HCT116 (cell line): ENCODE measurements around the gene LSM2. TPM values are rescaled to one million over a fixed set of nuclear protein-coding genes. Genes with fewer than 3 reads are reported as not detected.

ENCODE experiments used
- ATAC-seq: fragments of 200-7000 bp; cut with Tn5 transposase; 2 replicates; pipeline ENCODE4 v1.9.1; 2020; ENCODE audit warnings: mild to moderate bottlenecking, moderate library complexity
- BruUV-seq: library from RNA; stranded (reverse); fragments of 400-500 nt; replicated peaks from 2 replicates; lab custom pipeline; 2021; lab: Mats Ljungman, UMichigan
- CTCF ChIA-PET: fragments of 300-600 bp; sonication (Branson Sonifier 250); formaldehyde crosslinking; loops from one replicate; lab custom pipeline; 2021; ENCODE audit warnings: antibody characterized with exemption; lab: Charles Lee
- POLR2A ChIA-PET: fragments of 300-600, 350-600 bp; sonication (Branson Sonifier 250); formaldehyde crosslinking; loops from one replicate; lab custom pipeline; 2021; ENCODE audit warnings: antibody characterized with exemption; lab: Charles Lee
- RAD21 ChIA-PET, 2 experiments: fragments of 300-600 bp; sonication (Branson Sonifier 250); formaldehyde crosslinking; loops; one replicate each; lab custom pipeline; 2023; ENCODE audit warnings: low total read pairs in 2 of 2; ENCODE audit not compliant: uncharacterized antibody in 2 of 2, unreplicated experiment in 2 of 2, low non-redundant PET in 1 of 2; lab: Charles Lee
- DNase-seq: peaks from one replicate; pipeline ENCODE4 v3.0.0-alpha.2; 2010; ENCODE audit warnings: low read depth, low spot score
- H2AFZ ChIP-seq: fragments of 200-600 bp; shearing (Covaris generic), sonication (generic); 2 replicates; pipeline ENCODE4 v1.6.1; 2017; ENCODE audit warnings: low read depth, mixed run types, mixed read lengths, antibody characterized with exemption, low read length; ENCODE audit not compliant: poor library complexity, severe bottlenecking
- H3K27ac ChIP-seq: 2 replicates; pipeline ENCODE4 v1.5.1; 2012; ENCODE audit warnings: low read depth, low read length
- H3K27me3 ChIP-seq: fragments of 200-600 bp; sonication (generic); 2 replicates; pipeline ENCODE4 v1.6.1; 2016; ENCODE audit warnings: mixed run types, low read length, mixed read lengths; ENCODE audit not compliant: insufficient read depth
- H3K36me3 ChIP-seq, 2 experiments: fragments of 200-500 bp in 1 of 2; fragments of 200-600 bp in 1 of 2; sonication (Bioruptor generic) in 1 of 2; sonication (generic) in 1 of 2; 2 replicates each; pipeline versions ENCODE4 v1.5.1 to v1.6.1; 2014 to 2016; ENCODE audit warnings: low read length in 2 of 2, inconsistent platforms in 1 of 2, mixed read lengths in 1 of 2, mixed run types in 1 of 2; ENCODE audit not compliant: insufficient read depth in 2 of 2, control insufficient read depth in 1 of 2
- H3K4me1 ChIP-seq, 2 experiments: fragments of 200-600 bp in 1 of 2; sonication (generic) in 1 of 2; 2 replicates each; pipeline versions ENCODE4 v1.5.1 to v1.6.1; 2012 to 2017; ENCODE audit warnings: low read length in 2 of 2, inconsistent platforms in 1 of 2, mild to moderate bottlenecking in 1 of 2, mixed read lengths in 1 of 2, mixed run types in 1 of 2, moderate library complexity in 1 of 2; ENCODE audit not compliant: insufficient read depth in 2 of 2, control insufficient read depth in 1 of 2
- H3K4me2 ChIP-seq: fragments of 200-600 bp; sonication (generic); 2 replicates; pipeline ENCODE4 v1.6.1; 2017; ENCODE audit warnings: mixed run types, low read length, mixed read lengths
- H3K4me3 ChIP-seq, 2 experiments: fragments of 200-600 bp in 1 of 2; sonication (generic) in 1 of 2; replicated peaks in 1 of 2; 2 replicates each; pipeline ENCODE4 v1.5.1; 2011 to 2016; ENCODE audit warnings: low read length in 2 of 2, control low read depth in 1 of 2, low read depth in 1 of 2, mild to moderate bottlenecking in 1 of 2, mixed read lengths in 1 of 2, mixed run types in 1 of 2
- H3K79me2 ChIP-seq: fragments of 200-600 bp; sonication (generic); 2 replicates; pipeline ENCODE4 v1.6.1; 2017; ENCODE audit warnings: mild to moderate bottlenecking, mixed run types, low read length, moderate library complexity, mixed read lengths; ENCODE audit not compliant: insufficient read depth
- H3K9ac ChIP-seq: fragments of 200-600 bp; sonication (generic); 2 replicates; pipeline ENCODE4 v1.6.1; 2016; ENCODE audit warnings: low read length, mixed read lengths
- H3K9me2 ChIP-seq: fragments of 200-600 bp; sonication (generic), shearing (Covaris generic); 2 replicates; pipeline ENCODE4 v1.6.1; 2017; ENCODE audit warnings: mixed run types, mild to moderate bottlenecking, moderate library complexity; ENCODE audit not compliant: insufficient read depth
- H3K9me3 ChIP-seq, 2 experiments: fragments of 200-500 bp in 1 of 2; fragments of 200-600 bp in 1 of 2; sonication (Bioruptor generic) in 1 of 2; sonication (generic) in 1 of 2; 2 replicates each; pipeline ENCODE4 v1.6.1; 2014 to 2017; ENCODE audit warnings: low read length in 2 of 2, mixed read lengths in 2 of 2, inconsistent platforms in 1 of 2, low read depth in 1 of 2, mild to moderate bottlenecking in 1 of 2, mixed run types in 1 of 2, moderate library complexity in 1 of 2; ENCODE audit not compliant: control insufficient read depth in 1 of 2, insufficient read depth in 1 of 2
- H4K20me1 ChIP-seq: fragments of 200-600 bp; sonication (generic), shearing (Covaris generic); 2 replicates; pipeline ENCODE4 v1.6.1; 2017; ENCODE audit warnings: mixed run types, mild to moderate bottlenecking, moderate library complexity; ENCODE audit not compliant: insufficient read depth
- CBX3 ChIP-seq: IDR thresholded peaks from 2 replicates; pipeline ENCODE4 v1.6.1; 2012; ENCODE audit warnings: low read depth
- CEBPB ChIP-seq: IDR thresholded peaks from 2 replicates; pipeline ENCODE4 v1.6.1; 2012; ENCODE audit warnings: low read depth
- ELF1 ChIP-seq: IDR thresholded peaks from 2 replicates; pipeline ENCODE4 v1.6.1; 2012; ENCODE audit warnings: low read depth, borderline replicate concordance
- EZH2 ChIP-seq: fragments of 200-600 bp; sonication (generic); IDR thresholded peaks from 2 replicates; pipeline ENCODE4 v1.6.1; 2017; ENCODE audit warnings: antibody characterized with exemption, mixed run types
- POLR2AphosphoS5 ChIP-seq: IDR thresholded peaks from 2 replicates; pipeline ENCODE4 v1.6.1; 2011; ENCODE audit warnings: mild to moderate bottlenecking, low read depth, low read length, moderate library complexity
- RAD21 ChIP-seq: IDR thresholded peaks from 2 replicates; pipeline ENCODE4 v1.6.1; 2012; ENCODE audit warnings: low read depth, mild to moderate bottlenecking
- SIN3A ChIP-seq: IDR thresholded peaks from 2 replicates; pipeline ENCODE4 v1.6.1; 2012; ENCODE audit warnings: low read depth
- YY1 ChIP-seq: IDR thresholded peaks from 2 replicates; pipeline ENCODE4 v1.6.1; 2011; ENCODE audit warnings: low read length, low read depth, moderate library complexity, mild to moderate bottlenecking; ENCODE audit not compliant: insufficient replicate concordance; ENCODE audit errors: extremely low read depth
- ZFX ChIP-seq: fragments of 450-650 bp; IDR thresholded peaks from 2 replicates; pipeline ENCODE4 v1.6.1; 2017
- intact Hi-C: fragments of 100-400 bp; cut with micrococcal nuclease; formaldehyde crosslinking; loops from 2 replicates; pipeline ENCODE4 v1.10.0; 2022
- total RNA-seq: library from RNA; stranded (reverse); gene quantifications from one replicate; pipeline ENCODE4 v1.2.1, GENCODE V29; 2021; ENCODE audit not compliant: unreplicated experiment
- TF ChIP-seq, protein P1 (sequence below): IDR thresholded peaks from 2 replicates; pipeline ENCODE4 v1.6.1; 2012
- TF ChIP-seq, protein P2 (sequence below), 3 experiments: fragments of 200-600 bp in 1 of 3; sonication (generic) in 1 of 3; IDR thresholded peaks in 2 of 3; conservative IDR thresholded peaks in 1 of 3; 2 replicates each; pipeline ENCODE4 v1.5.1; 2012 to 2017; ENCODE audit warnings: low read depth in 2 of 3, low read length in 2 of 3, antibody characterized with exemption in 1 of 3, borderline replicate concordance in 1 of 3, control low read depth in 1 of 3, mild to moderate bottlenecking in 1 of 3, mixed read lengths in 1 of 3, mixed run types in 1 of 3, moderate library complexity in 1 of 3; ENCODE audit not compliant: insufficient read depth in 1 of 3

The LSM2 gene
- total RNA-seq, 1 experiment from 2014 or later, result 89.7 TPM

- Histone ChIP-seq H3K4me2 (peak overlapping the region; percentile 79), H3K4me1 (peaks cover 43 to 60% of the 10 kb centered on the region in 2 experiments), H3K36me3 (peaks cover 0 to 20% of the 10 kb centered on the region in 2 experiments; a peak in 1 of 4 replicates), H3K79me2 (no peaks in the 10 kb centered on the region), H3K9me3 (no peaks in the 10 kb centered on the region), H3K9ac (peak overlapping the region; percentile 64), H3K4me3 (peak overlapping the region; percentile 40 to 56), H3K27me3 (no peaks in the 10 kb centered on the region), H2AFZ (no peak overlapping the region), H3K9me2 (no peaks in the 10 kb centered on the region), H4K20me1 (no peaks in the 10 kb centered on the region), H3K27ac (peak overlapping the region; percentile 79)
- no peak for DNase-seq
- TF ChIP-seq CBX3, result no peak
- TF ChIP-seq SIN3A, result no peak
- TF ChIP-seq, protein P1, sequence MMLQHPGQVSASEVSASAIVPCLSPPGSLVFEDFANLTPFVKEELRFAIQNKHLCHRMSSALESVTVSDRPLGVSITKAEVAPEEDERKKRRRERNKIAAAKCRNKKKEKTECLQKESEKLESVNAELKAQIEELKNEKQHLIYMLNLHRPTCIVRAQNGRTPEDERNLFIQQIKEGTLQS, result no peak
- TF ChIP-seq RAD21, result no peak
- no peak for TF ChIP-seq CEBPB
- TF ChIP-seq ZFX, result no peak
- ChIA-PET RAD21 (interaction anchor here in 1 of 2 experiments (0.7 to 1.1 kb wide), 3 partner anchors 17 to 41 kb away, joined by 3 to 5 read pairs (median 4); no protein-coding TSS in a partner anchor), POLR2A (interaction anchor here (0.8 to 4.8 kb wide), 7 partner anchors 8 to 87 kb away, joined by 3 to 47 read pairs (median 4); partner anchors contain the start of genes HSPA1B and NEU1), CTCF (interaction anchor here (0.6 to 1.0 kb wide), 3 partner anchors 15 to 87 kb away, joined by 3 to 11 read pairs (median 3); partner anchors contain the start of gene NEU1)
- intact Hi-C loops, result no loop called here
- ATAC-seq, result no peak
- no TSS peak for BruUV-seq
Observed at GRCh38 chr6:31775633-31776484, 30.9 kb downstream of the LSM2 start.

DNA sequence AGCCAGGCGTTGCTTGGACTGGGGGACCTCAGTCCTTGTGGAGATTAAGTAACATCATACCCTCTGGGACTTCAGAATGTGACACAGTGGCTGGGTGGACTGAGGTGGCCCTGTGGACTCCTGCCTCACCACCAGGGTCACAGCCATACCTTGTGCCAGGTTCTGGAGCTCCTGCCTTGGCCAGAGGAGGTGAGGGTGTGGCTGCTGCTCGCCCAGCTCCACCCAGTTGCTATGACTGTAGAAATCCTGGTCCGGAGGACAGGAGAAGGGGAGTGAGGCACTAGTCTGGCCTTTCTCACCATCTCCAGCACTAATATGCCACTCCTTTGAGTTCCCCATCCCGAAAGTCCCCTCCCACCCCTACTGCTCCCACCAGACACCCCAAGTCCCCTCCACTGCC lies 31.6 kb downstream of the LSM2 start:
- no TSS peak for BruUV-seq
- ChIA-PET RAD21 (interaction anchor here in 1 of 2 experiments (0.7 to 1.1 kb wide), 3 partner anchors 18 to 40 kb away, joined by 3 to 5 read pairs (median 4); no protein-coding TSS in a partner anchor), CTCF (interaction anchor here (0.6 to 1.4 kb wide), 5 partner anchors 16 to 88 kb away, joined by 3 to 11 read pairs (median 3); partner anchors contain the start of gene NEU1), POLR2A (interaction anchor here (0.8 to 4.8 kb wide), 8 partner anchors 9 to 87 kb away, joined by 3 to 47 read pairs (median 4); partner anchors contain the start of genes HSPA1B and NEU1)
- no peak overlapping the region for H2AFZ ChIP-seq
- intact Hi-C loops, result no loop called here
- TF ChIP-seq POLR2AphosphoS5 (peak; percentile 44), EZH2 (no peak), ELF1 (no peak), YY1 (no peak)
- TF ChIP-seq, protein P2, sequence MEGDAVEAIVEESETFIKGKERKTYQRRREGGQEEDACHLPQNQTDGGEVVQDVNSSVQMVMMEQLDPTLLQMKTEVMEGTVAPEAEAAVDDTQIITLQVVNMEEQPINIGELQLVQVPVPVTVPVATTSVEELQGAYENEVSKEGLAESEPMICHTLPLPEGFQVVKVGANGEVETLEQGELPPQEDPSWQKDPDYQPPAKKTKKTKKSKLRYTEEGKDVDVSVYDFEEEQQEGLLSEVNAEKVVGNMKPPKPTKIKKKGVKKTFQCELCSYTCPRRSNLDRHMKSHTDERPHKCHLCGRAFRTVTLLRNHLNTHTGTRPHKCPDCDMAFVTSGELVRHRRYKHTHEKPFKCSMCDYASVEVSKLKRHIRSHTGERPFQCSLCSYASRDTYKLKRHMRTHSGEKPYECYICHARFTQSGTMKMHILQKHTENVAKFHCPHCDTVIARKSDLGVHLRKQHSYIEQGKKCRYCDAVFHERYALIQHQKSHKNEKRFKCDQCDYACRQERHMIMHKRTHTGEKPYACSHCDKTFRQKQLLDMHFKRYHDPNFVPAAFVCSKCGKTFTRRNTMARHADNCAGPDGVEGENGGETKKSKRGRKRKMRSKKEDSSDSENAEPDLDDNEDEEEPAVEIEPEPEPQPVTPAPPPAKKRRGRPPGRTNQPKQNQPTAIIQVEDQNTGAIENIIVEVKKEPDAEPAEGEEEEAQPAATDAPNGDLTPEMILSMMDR (IDR thresholded peaks at IDR 0.05 in 2 of 3, conservative IDR thresholded peaks at IDR 0.05 in 1 of 3; ENCODE audit: borderline replicate concordance in 1 of 3, insufficient read depth in 1 of 3, low read depth in 2 of 3, low read length in 2 of 3), result 0 out of 6 replicates have a peak, but pooled peaks of 2 of the 3 experiments have one; percentile 5 to 24
- H3K79me2 ChIP-seq, result no peaks in the 10 kb centered on the region
- no peaks in the 10 kb centered on the region for H3K9me3 ChIP-seq
- H3K36me3 ChIP-seq, result peaks cover 0 to 14% of the 10 kb centered on the region in 2 experiments; a peak in 1 of 4 replicates
- no peaks in the 10 kb centered on the region for H3K9me2 ChIP-seq
- H3K9ac ChIP-seq, result peak overlapping the region; percentile 64
- peak; percentile 61 for ATAC-seq
- H3K4me1 ChIP-seq, result peaks cover 44 to 67% of the 10 kb centered on the region in 2 experiments
- H3K27me3 ChIP-seq, result no peaks in the 10 kb centered on the region
- no peak for DNase-seq
- peak overlapping the region; percentile 79 for H3K4me2 ChIP-seq
- peak overlapping the region; percentile 79 for H3K27ac ChIP-seq
- H3K4me3 ChIP-seq, result peak overlapping the region in 1 of 2 experiments; percentile 19; a peak in 3 of 4 replicates
- no peaks in the 10 kb centered on the region for H4K20me1 ChIP-seq
